Mesothelial cell of epicardium (in vitro differentiated cells): ENCODE data around the gene DLGAP1. TPM values are rescaled to one million over a fixed set of nuclear protein-coding genes. Genes with fewer than 3 reads are reported as not detected.

Source experiments
- DNase-seq, 2 experiments: peaks; one replicate each; pipeline ENCODE4 v3.0.0; 2021; ENCODE audit warnings: low spot score in 2 of 2; ENCODE audit not compliant: unreplicated experiment in 2 of 2
- H3K27ac Mint-ChIP-seq: 2 replicates; pipeline ENCODE4 v1.8.0; 2021; ENCODE audit warnings: mixed read lengths
- H3K27me3 Mint-ChIP-seq: 2 replicates; pipeline ENCODE4 v1.8.0; 2021; ENCODE audit warnings: low read depth, mixed read lengths
- H3K36me3 Mint-ChIP-seq: 2 replicates; pipeline ENCODE4 v1.8.0; 2021; ENCODE audit warnings: mixed read lengths
- H3K4me1 Mint-ChIP-seq: 2 replicates; pipeline ENCODE4 v1.8.0; 2021; ENCODE audit warnings: mixed read lengths
- H3K4me3 Mint-ChIP-seq: 2 replicates; pipeline ENCODE4 v1.8.0; 2021; ENCODE audit warnings: mild to moderate bottlenecking, moderate library complexity, mixed read lengths
- H3K9me3 Mint-ChIP-seq: 2 replicates; pipeline ENCODE4 v1.8.0; 2021; ENCODE audit warnings: mixed read lengths
- CTCF ChIP-seq: fragments of 200-600 bp; sonication (generic); IDR thresholded peaks from one replicate; pipeline ENCODE4 v1.5.0; 2021; ENCODE audit warnings: antibody characterized with exemption; ENCODE audit not compliant: unreplicated experiment
- total RNA-seq: library from RNA; stranded (reverse); gene quantifications from 3 replicates; pipeline ENCODE4 v1.2.1, GENCODE V29; 2021

The DLGAP1 gene
- total RNA-seq, 1 donor from 2014 or later, result 4.6 TPM

- DNase-seq, result no peak
- H3K36me3 Mint-ChIP-seq, result no peaks in the 10 kb centered on the region
- peaks cover 22% of the 10 kb centered on the region for H3K9me3 Mint-ChIP-seq
- H3K27me3 Mint-ChIP-seq, result no peaks in the 10 kb centered on the region
- no peak for TF ChIP-seq CTCF
- no peak overlapping the region for H3K4me3 Mint-ChIP-seq
- H3K27ac Mint-ChIP-seq, result no peak overlapping the region
- peaks cover 8% of the 10 kb centered on the region for H3K4me1 Mint-ChIP-seq
These were observed 435.1 kb downstream of the DLGAP1 start for GRCh38 chr18:4020026-4020425.

- no peak for DNase-seq
- Mint-ChIP-seq H3K9me3 (peaks cover 19% of the 10 kb centered on the region), H3K27me3 (no peaks in the 10 kb centered on the region), H3K4me1 (peaks cover 8% of the 10 kb centered on the region), H3K4me3 (no peak overlapping the region), H3K36me3 (no peaks in the 10 kb centered on the region), H3K27ac (no peak overlapping the region)
- TF ChIP-seq CTCF, result no peak
These were observed 437.6 kb downstream of the DLGAP1 start for GRCh38 chr18:4017480-4017879.

- TF ChIP-seq CTCF, result no peak
- DNase-seq, result no peak
- no peak overlapping the region for H3K27ac Mint-ChIP-seq
- H3K36me3 Mint-ChIP-seq, result no peaks in the 10 kb centered on the region
- H3K4me1 Mint-ChIP-seq, result peaks cover 8% of the 10 kb centered on the region
- peaks cover 14% of the 10 kb centered on the region for H3K9me3 Mint-ChIP-seq
- no peak overlapping the region for H3K4me3 Mint-ChIP-seq
- no peaks in the 10 kb centered on the region for H3K27me3 Mint-ChIP-seq
These were observed 438.6 kb downstream of the DLGAP1 start for GRCh38 chr18:4016391-4017049.

GRCh38 chr18:4007846-4008245, 447.3 kb downstream of the DLGAP1 start:
- Mint-ChIP-seq H3K4me3 (no peak overlapping the region), H3K36me3 (no peaks in the 10 kb centered on the region), H3K27me3 (no peaks in the 10 kb centered on the region), H3K9me3 (no peaks in the 10 kb centered on the region), H3K27ac (no peak overlapping the region), H3K4me1 (peaks cover 26% of the 10 kb centered on the region)
- DNase-seq, result no peak
- TF ChIP-seq CTCF, result no peak

GRCh38 chr18:4004183-4004829, 450.8 kb downstream of the DLGAP1 start:
- TF ChIP-seq CTCF, result no peak
- Mint-ChIP-seq H3K27ac (no peak overlapping the region), H3K4me1 (peaks cover 26% of the 10 kb centered on the region), H3K36me3 (no peaks in the 10 kb centered on the region), H3K9me3 (no peaks in the 10 kb centered on the region), H3K27me3 (no peaks in the 10 kb centered on the region), H3K4me3 (no peak overlapping the region)
- DNase-seq, result no peak
